Measurements from ENCODE around the gene ASB1.
"Not testable (repeated sequence)": the region's sequence is repeated elsewhere in the genome, so short reads cannot be mapped to it uniquely, and the experiment has no call there.

The ASB1 gene

GRCh38 chr2:238424313-238424700, 2.4 kb upstream of the ASB1 start:
- no peak for DNase-seq

- DNase-seq, result no peak
Measured at GRCh38 chr2:238425505-238425978, 1.2 kb upstream of the ASB1 start.

- no peak for DNase-seq
Measured at GRCh38 chr2:238425979-238426567, 654 bp upstream of the ASB1 start.

- DNase-seq, result no peak
Measured at GRCh38 chr2:238427435-238428162, 872 bp downstream of the ASB1 start.

- DNase-seq, result no peak
Measured at GRCh38 chr2:238428866-238429265, 2.1 kb downstream of the ASB1 start.

- DNase-seq, result no peak
Measured at GRCh38 chr2:238430781-238431180, 4.1 kb downstream of the ASB1 start.

DNA sequence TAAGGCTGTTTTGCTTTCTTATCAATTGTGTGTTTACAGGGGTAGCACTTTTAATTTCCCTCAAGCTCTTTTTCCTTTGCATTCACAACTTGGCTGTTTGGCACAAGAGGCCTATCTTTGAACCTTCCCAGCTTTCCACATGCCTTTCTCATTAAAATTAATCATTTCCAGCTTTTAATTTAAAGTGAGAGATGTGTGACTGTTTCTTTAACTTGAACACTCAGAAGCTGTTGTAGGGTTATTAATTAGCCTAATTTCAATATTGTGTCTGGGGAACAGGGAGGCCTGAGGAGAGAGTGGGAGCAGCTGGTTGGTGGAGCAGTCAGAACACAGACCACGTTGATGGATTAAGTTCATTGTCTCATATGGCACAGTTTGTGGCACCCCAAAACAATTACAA, 4.7 kb downstream of the ASB1 start:
- no peak for DNase-seq

DNA sequence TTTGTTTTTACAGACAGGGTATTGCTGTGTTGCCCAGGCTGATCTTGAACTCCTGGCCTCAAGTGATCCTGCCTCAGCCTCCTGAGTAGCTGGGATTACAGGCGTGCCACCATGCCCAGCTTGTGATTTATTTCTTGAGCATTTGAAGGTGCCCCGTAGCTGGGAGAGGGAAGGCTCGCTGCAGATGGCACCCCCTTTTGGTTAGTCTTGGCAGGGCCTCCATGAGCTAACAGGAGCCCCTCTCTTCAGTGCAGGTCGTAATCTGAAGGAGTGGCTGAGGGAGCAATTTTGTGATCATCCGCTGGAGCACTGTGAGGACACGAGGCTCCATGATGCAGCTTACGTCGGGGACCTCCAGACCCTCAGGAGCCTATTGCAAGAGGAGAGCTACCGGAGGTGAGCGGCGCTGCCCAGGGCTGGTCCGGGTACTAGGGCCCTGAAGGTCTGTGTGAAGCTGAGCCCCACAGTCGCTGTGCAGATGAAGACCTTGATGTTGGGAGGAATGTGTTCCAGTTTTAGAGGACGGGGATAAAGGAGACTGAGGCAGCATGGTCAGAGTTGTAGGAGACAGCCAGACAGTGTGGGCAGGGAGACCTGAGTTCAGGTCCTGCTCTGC, 6.7 kb downstream of the ASB1 start:
- no peak for DNase-seq

- DNase-seq, result no peak
Measured at GRCh38 chr2:238433941-238434845, 7.5 kb downstream of the ASB1 start.

DNA sequence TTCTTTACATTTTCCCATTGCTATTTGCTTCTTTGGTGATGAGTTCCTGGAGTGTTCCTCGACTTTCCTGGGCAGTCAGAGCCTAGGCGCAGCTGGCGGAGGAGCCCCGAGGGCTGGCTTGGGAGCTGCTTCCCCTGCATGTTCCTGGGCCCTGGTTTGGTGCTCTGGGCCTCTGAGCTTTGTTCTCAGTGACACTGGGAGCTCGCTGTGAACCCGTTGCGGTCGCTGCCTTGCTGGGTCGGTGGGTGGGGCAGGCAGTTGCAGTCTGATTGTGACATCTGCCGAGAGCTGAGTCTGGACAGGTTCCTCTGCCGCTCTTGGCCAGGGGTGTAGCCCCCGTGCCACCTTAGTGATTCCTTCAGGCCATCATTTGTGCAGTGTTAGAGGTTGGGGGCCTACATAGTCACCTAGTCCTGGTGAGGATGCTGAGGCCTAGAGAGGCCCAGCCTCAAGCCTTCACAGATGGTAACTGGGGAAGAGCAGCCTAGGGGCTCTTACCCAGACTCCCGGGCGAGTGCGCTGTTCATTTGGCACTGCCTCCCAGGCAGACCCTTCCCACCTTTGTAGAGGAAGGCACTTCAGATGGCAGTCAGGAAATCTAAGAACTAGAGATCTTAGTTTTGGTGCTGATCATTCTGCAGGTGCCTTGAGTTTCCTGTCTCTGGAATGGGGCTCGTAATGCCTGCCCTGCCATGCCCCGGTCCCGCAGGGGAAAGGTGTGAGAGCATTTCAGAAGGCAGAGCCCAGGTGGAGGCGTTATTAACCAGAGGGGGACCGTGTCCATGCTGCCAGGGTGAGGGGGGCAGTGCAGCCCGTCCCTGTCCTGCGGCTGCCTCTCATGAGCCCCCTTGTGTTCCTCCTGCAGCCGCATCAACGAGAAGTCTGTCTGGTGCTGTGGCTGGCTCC, 8.4 kb downstream of the ASB1 start:
- no peak for DNase-seq

DNA sequence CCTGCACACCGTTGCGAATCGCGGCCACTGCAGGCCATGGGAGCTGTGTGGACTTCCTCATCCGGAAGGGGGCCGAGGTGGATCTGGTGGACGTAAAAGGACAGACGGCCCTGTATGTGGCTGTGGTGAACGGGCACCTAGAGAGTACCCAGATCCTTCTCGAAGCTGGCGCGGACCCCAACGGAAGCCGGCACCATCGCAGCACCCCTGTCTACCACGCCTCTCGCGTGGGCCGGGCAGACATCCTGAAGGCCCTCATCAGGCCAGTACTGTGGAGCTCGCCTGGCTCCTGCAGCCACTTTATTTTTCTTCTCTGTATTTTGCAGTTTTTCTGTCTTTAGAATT, 9.0 kb downstream of the ASB1 start:
- DNase-seq, result no peak

DNA sequence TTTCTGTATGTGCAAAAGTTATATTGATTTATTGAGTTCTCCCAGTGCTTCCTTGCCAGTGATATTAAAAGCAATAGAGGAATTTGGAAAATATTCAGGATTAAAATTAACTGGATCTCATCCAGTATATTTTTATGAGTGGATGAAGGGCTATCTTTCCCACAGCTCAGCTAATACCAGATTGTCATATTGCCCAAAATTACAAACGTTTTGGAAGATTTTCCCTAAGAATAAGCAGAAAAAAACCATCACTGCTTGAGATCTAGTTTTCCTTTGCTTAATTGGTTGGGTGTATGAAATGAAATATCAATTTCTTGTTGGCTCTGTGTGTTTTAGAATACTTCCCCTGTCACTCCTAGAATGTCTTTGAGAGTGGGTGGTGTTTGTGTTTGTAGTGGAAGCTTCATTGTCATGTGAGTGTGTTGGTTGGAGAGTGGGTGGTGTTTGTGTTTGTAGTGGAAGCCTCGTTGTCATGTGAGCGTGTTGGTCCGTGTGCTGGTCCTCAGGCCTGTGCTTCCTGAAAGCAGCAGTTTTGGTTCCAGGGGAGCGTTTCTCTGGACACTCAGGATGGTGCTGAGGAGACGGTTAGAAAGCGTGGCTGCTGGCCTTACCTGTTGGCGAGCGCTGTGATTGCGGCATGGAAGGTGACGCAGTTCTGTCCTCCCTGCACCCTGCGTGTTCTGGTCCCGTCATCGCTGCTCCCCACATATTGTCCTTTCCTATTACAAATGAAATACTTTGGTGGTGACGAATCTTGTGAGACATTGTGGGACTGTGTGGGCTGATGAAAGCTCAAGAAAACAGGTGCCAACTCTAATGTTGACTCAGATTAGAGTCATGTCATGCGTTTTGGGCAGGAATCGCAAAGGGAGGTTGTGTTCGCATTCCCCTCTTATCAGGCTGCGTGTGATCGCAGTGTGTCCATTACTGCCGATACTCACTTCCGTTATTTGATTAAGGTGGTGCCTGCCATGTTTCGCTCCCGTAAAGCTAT, 12.4 kb downstream of the ASB1 start:
- DNase-seq, result peak in 2 of 4 experiments; percentile 16 to 24

- no peak for DNase-seq
Measured at GRCh38 chr2:238439917-238440316, 13.2 kb downstream of the ASB1 start.

DNA sequence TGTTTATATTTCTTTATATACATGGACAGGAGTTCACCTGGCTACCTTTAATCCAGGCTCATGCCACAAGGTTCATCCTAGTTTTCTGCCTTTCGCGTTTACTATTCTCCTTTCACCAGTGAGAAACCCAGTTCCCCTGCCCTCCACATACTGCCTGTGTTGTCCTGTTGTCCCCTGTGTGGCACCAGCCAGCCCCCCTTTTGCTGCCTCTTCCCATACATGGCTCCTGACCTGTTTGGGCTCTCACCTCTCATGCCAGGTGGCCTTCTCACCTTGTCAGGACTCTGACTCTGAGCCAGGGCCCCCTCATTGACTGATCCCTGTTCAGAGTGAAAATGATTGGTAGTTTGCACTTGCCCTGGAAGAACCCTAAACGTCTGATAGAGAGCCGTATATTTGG, 13.6 kb downstream of the ASB1 start:
- DNase-seq, result no peak

DNA sequence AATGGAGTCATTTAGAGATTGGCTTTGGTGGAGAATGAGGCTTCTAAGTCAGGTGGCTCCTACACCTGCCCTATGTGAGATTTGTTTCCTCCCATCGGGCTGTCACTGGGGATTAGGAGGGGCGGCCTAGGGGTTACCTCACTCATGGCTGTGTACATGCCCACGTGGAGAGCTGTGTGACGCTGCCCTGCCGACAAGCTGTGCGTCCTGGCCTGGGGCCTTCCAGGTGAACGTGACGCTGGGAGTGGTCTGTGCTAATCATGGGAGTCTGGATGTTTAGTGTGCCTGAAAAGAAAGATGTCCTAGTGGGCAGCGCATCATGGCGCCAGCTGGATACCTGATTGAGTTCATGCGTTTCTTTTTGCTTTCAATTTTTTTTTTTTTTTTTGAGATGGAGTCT, 14.0 kb downstream of the ASB1 start:
- DNase-seq, result no peak

- no peak for DNase-seq
Measured at GRCh38 chr2:238441262-238442114, 14.8 kb downstream of the ASB1 start.

- DNase-seq, result not testable (repeated sequence)
Measured at GRCh38 chr2:238442257-238442656, 15.5 kb downstream of the ASB1 start.

- no peak for DNase-seq
Measured at GRCh38 chr2:238444242-238444641, 17.5 kb downstream of the ASB1 start.

DNA sequence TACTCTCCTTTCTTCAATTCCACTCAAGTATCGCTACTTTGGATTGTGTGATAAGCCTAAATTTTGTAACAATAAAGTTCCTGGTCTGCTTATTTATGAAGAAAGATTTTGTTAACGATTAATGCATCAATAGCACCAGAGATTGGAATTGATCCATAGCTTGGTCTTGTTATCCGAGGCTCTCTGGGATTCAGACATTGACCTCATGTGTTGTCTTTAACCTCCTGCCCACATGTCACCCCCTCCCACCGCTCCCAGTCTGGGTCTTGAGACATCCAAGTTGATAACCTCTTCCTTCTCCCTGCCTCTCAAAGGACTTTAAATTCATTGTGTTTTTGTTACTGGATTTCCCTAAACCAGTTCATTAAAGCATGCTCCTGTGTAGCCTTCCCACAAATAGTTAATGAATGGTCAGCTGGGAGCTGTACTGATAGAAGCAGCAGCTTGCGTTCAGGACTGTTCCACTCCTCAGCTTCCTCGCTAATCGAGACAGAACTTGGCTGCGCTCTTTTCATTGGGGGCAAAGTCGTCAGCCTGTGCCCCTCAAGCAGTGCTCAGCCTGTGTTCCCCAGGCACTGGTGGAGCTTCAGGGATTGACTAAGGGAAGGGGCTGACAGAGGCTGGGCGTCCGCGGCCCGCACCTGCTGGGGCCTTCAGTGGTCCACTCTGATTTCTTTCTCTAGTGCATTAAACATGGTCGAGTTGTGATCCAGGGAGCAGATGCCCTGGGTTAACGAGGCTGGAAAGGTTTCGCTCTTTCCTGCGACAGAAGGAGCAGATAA, 18.9 kb downstream of the ASB1 start:
- DNase-seq, result no peak

Data from activated CD4-positive, CD25-positive, alpha-beta regulatory T cell (primary cell).